Neural cell (in vitro differentiated cells): ENCODE data around the gene CRLF3.
"Not testable (repeated sequence)": the region's sequence is repeated elsewhere in the genome, so short reads cannot be mapped to it uniquely, and the experiment has no call there.

Experiments used
- CTCF ChIP-seq: fragments of 450-650 bp; IDR thresholded peaks from 2 replicates; pipeline ENCODE4 v1.5.1; 2014; ENCODE audit warnings: antibody characterized with exemption, mild to moderate bottlenecking, moderate library complexity; ENCODE audit not compliant: poor library complexity, severe bottlenecking
- EZH2 ChIP-seq: fragments of 200-600, 300-800 bp; shearing (Covaris generic), sonication (generic); IDR thresholded peaks from 2 replicates; pipeline ENCODE4 v1.6.1; 2014; ENCODE audit warnings: antibody characterized with exemption, low read length, borderline replicate concordance, mild to moderate bottlenecking; ENCODE audit not compliant: insufficient read depth, poor library complexity, severe bottlenecking
- POLR2AphosphoS5 ChIP-seq: IDR thresholded peaks from 2 replicates; pipeline ENCODE4 v1.6.1; 2012
- RAD21 ChIP-seq: fragments of 450-650 bp; conservative IDR thresholded peaks from 2 replicates; pipeline ENCODE4 v1.6.1; 2014; ENCODE audit warnings: antibody characterized with exemption, mild to moderate bottlenecking, moderate library complexity
- REST ChIP-seq: IDR thresholded peaks from 2 replicates; pipeline ENCODE4 v1.6.1; 2012; ENCODE audit warnings: borderline replicate concordance
- SMC3 ChIP-seq: fragments of 450-650 bp; conservative IDR thresholded peaks from 2 replicates; pipeline ENCODE4 v1.6.1; 2014; ENCODE audit warnings: antibody characterized with exemption, mild to moderate bottlenecking, moderate library complexity; ENCODE audit not compliant: poor library complexity

DNA sequence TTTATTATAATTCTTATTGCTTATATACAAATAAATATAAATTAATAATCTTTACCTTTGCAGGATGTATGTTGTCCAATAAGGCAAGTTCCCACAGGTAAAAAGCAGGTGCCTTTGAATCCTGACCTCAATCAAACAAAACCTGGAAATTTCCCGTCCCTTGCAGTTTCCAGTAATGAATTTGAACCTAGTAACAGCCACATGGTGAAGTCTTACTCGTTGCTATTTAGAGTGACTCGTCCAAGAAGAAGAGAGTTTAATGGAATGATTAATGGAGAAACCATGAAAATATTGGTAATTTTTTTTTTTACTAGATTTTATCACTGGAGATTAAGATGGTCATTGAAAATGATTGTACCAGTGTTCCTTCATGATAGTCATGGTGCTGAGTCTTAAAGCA lies 55.7 kb downstream of the CRLF3 start:
- not testable (repeated sequence) for TF ChIP-seq EZH2, RAD21, CTCF, POLR2AphosphoS5, REST, SMC3
